Vagina (tissue), 2 donors: ENCODE results near the gene ANO8.

ENCODE experiments used
- CTCF ChIP-seq, 3 experiments: fragments of 450-650 bp in 2 of 3; fragments of 200-600 bp in 1 of 3; sonication (generic) in 1 of 3; IDR thresholded peaks; one replicate each; pipeline ENCODE4 v1.5.1; 2017 to 2019; ENCODE audit warnings: antibody characterized with exemption in 3 of 3, mild to moderate bottlenecking in 2 of 3, moderate library complexity in 2 of 3
- POLR2A ChIP-seq, 2 donors: fragments of 450-650 bp; IDR thresholded peaks; one replicate each; pipeline ENCODE4 v1.6.1; 2017; ENCODE audit warnings: antibody characterized with exemption in 2 of 2, mild to moderate bottlenecking in 2 of 2, moderate library complexity in 2 of 2
- POLR2AphosphoS5 ChIP-seq, 2 donors: sonication (generic); formaldehyde crosslinking; IDR thresholded peaks; one replicate each; pipeline ENCODE4 v1.9.0; 2017; ENCODE audit warnings: antibody characterized with exemption in 2 of 2, mild to moderate bottlenecking in 2 of 2, low read depth in 1 of 2; ENCODE audit not compliant: insufficient read depth in 1 of 2

- TF ChIP-seq CTCF (IDR thresholded peaks at IDR 0.05) = peak in 2 of 3 experiments; percentile 40 to 52
- peak; percentile 40 to 73 for TF ChIP-seq POLR2AphosphoS5 (IDR thresholded peaks at IDR 0.05; ENCODE audit: insufficient read depth in 1 of 2, low read depth in 1 of 2)
- TF ChIP-seq POLR2A (IDR thresholded peaks at IDR 0.05) = no peak
Measured at GRCh38 chr19:17292301-17293074, 42.2 kb downstream of the ANO8 start.
